ENCODE data around the gene ELMO1. TPM values are rescaled to one million over a fixed set of nuclear protein-coding genes. Genes with fewer than 3 reads are reported as not detected.

ELMO1 gene
- total RNA-seq, 1 experiment from 2014 or later, result 7.8 TPM

- no peak overlapping the region for H2BK20ac ChIP-seq (ENCODE audit: low read depth, low read length, poor library complexity, severe bottlenecking)
- no peak overlapping the region for H3T11ph ChIP-seq (ENCODE audit: low read length)
- H3K9me3 Mint-ChIP-seq, result peaks cover 10 to 11% of the 10 kb centered on the region in 2 experiments; a peak in 4 of 5 replicates
- no peak overlapping the region for H4K91ac ChIP-seq (ENCODE audit: insufficient read length, low read depth, low read length)
- no peak overlapping the region for H2BK12ac ChIP-seq (ENCODE audit: insufficient read length, low read depth, low read length)
- H3K23ac ChIP-seq (ENCODE audit: insufficient read length, low read depth, low read length), result no peak overlapping the region
- no peaks in the 10 kb centered on the region for H3K79me1 ChIP-seq (ENCODE audit: insufficient read depth, low read depth, low read length, poor library complexity, severe bottlenecking)
- no peak overlapping the region for H2AFZ ChIP-seq (ENCODE audit: low read length)
- no peak overlapping the region for H4K5ac ChIP-seq (ENCODE audit: insufficient read length, low read depth, low read length)
- no peak overlapping the region for H3K4me3 Mint-ChIP-seq
- no peak overlapping the region for H3K9ac ChIP-seq (ENCODE audit: extremely low read depth, insufficient read length, low read length)
- no peak overlapping the region for H3K4me2 ChIP-seq (ENCODE audit: insufficient read depth, insufficient read length, low read length)
- H3K4ac ChIP-seq (ENCODE audit: low read depth, low read length), result no peak overlapping the region
- DNase-seq, result no peak
- no peak overlapping the region for H3K56ac ChIP-seq (ENCODE audit: insufficient read length, low read depth, low read length)
- H2BK5ac ChIP-seq (ENCODE audit: insufficient read length, low read length), result no peak overlapping the region
- H3K18ac ChIP-seq (ENCODE audit: insufficient read length, low read depth, low read length), result no peak overlapping the region
- no peaks in the 10 kb centered on the region; the same call in 1 of the 2 replicates for H3K27me3 ChIP-seq (ENCODE audit: insufficient read depth, low read length)
- peaks cover 0 to 10% (median 0%) of the 10 kb centered on the region in 3 experiments; a peak in 3 of 7 replicates for H3K36me3 Mint-ChIP-seq (ENCODE audit: insufficient read depth in 1 of 3, low read depth in 3 of 3)
- H2BK120ac ChIP-seq (ENCODE audit: low read depth, low read length, poor library complexity, severe bottlenecking), result no peak overlapping the region
- H3K79me2 ChIP-seq (ENCODE audit: insufficient read depth, low read length), result no peaks in the 10 kb centered on the region
- WGBS (ENCODE audit: extremely low coverage, insufficient read length, low lambda C conversion rate), result no CpG with 5 or more reads among the region's 3 CpGs
- no peak overlapping the region for H3K14ac ChIP-seq (ENCODE audit: insufficient read depth, low read length)
- no peak overlapping the region for H4K8ac ChIP-seq (replicated peaks; ENCODE audit: insufficient read length, low read depth, low read length)
- H3K9me3 ChIP-seq (ENCODE audit: control insufficient read depth, low read depth, low read length), result no peaks in the 10 kb centered on the region
- no peak overlapping the region for H3K27ac Mint-ChIP-seq
- peaks cover 10 to 12% of the 10 kb centered on the region in 2 experiments for H3K4me1 Mint-ChIP-seq
- TF ChIP-seq, protein P1, sequence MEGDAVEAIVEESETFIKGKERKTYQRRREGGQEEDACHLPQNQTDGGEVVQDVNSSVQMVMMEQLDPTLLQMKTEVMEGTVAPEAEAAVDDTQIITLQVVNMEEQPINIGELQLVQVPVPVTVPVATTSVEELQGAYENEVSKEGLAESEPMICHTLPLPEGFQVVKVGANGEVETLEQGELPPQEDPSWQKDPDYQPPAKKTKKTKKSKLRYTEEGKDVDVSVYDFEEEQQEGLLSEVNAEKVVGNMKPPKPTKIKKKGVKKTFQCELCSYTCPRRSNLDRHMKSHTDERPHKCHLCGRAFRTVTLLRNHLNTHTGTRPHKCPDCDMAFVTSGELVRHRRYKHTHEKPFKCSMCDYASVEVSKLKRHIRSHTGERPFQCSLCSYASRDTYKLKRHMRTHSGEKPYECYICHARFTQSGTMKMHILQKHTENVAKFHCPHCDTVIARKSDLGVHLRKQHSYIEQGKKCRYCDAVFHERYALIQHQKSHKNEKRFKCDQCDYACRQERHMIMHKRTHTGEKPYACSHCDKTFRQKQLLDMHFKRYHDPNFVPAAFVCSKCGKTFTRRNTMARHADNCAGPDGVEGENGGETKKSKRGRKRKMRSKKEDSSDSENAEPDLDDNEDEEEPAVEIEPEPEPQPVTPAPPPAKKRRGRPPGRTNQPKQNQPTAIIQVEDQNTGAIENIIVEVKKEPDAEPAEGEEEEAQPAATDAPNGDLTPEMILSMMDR (conservative IDR thresholded peaks at IDR 0.05), result no peak
- no peak overlapping the region for H3K27ac ChIP-seq (ENCODE audit: insufficient read length, low read depth, low read length)
- no peaks in the 10 kb centered on the region; the same call in 1 of the 2 replicates for H3K4me1 ChIP-seq (ENCODE audit: insufficient read depth, low read length)
- peaks cover 24% of the 10 kb centered on the region for H3K27me3 Mint-ChIP-seq (ENCODE audit: low read depth)
- H4K20me1 ChIP-seq (ENCODE audit: control insufficient read depth, insufficient read depth, insufficient read length), result no peaks in the 10 kb centered on the region
- no peak overlapping the region for H2BK15ac ChIP-seq (ENCODE audit: low read depth, low read length)
- H3K23me2 ChIP-seq (ENCODE audit: insufficient read length, low read depth, low read length, poor library complexity, severe bottlenecking), result no peaks in the 10 kb centered on the region
- no peak overlapping the region for H2AK5ac ChIP-seq (ENCODE audit: insufficient read length, low read length)
These were observed 6.4 kb upstream of the ELMO1 start for GRCh38 chr7:37455081-37455480.
